ENCODE results near the gene ACP7. TPM values are rescaled to one million over a fixed set of nuclear protein-coding genes. Genes with fewer than 3 reads are reported as not detected.

The ACP7 gene
- total RNA-seq, 4 donors from 2014 or later: not detected

- no peak for DNase-seq (ENCODE audit: extremely low spot score)
- Histone ChIP-seq H3K27me3 (no peaks in the 10 kb centered on the region), H3K9me3 (no peaks in the 10 kb centered on the region), H3K36me3 (no peaks in the 10 kb centered on the region), H3K27ac (replicated peaks in 1 of 4) (peak overlapping the region in 2 of 4 donors; percentile 26 to 37), H3K4me3 (no peak overlapping the region), H3K4me1 (peaks cover 19 to 71% (median 60%) of the 10 kb centered on the region in 4 donors)
- WGBS: 97% methylated on average over 12 of the region's 20 CpGs
- intact Hi-C loops (cut with DNase I): no loop called here
- TF ChIP-seq CTCF (IDR thresholded peaks at IDR 0.05) (no peak), POLR2A (IDR thresholded peaks at IDR 0.05; ENCODE audit: low read depth) (no peak), EP300 (IDR thresholded peaks at IDR 0.05) (no peak), POLR2AphosphoS5 (IDR thresholded peaks at IDR 0.05) (no peak)
Measured at GRCh38 chr19:39138221-39139211, 54.3 kb downstream of the ACP7 start.

DNA sequence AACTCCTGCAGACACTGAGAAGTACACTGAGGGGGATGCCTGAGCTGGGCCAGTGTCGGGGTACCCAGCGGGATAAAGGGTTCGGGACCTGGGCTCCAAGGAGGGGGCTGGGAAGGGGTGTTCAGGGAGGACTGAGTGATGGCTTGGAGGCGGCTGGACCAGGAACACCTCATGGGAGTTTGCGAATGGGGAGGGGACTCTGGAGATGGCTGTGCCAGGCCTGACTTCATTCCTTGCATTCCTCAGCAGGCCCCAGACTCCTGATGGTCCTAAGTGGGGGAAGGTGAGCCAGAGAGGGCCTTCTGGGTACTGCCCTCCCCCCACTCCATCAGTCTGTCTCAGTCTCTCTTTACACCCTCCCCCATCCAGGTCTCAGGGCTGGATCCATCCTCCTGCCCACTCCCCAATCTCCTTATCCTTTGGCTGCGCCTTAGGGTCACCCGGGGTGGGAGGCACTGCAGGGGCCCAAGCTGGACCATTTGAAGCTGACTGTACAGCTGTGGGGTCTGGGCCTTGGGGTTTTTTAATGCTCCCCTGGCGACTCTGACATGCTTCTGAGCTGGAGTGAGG is 55.2 kb downstream of the ACP7 start:
- 70% methylated on average over 8 of the region's 8 CpGs for WGBS
- intact Hi-C loops (cut with DNase I): no loop called here
- peaks cover 18 to 71% (median 61%) of the 10 kb centered on the region in 4 donors for H3K4me1 ChIP-seq
- H3K9me3 ChIP-seq: no peaks in the 10 kb centered on the region
- H3K27me3 ChIP-seq: no peaks in the 10 kb centered on the region
- no peak for DNase-seq (ENCODE audit: extremely low spot score)
- no peaks in the 10 kb centered on the region for H3K36me3 ChIP-seq
- TF ChIP-seq CTCF (IDR thresholded peaks at IDR 0.05) (no peak), EP300 (IDR thresholded peaks at IDR 0.05) (no peak), POLR2AphosphoS5 (IDR thresholded peaks at IDR 0.05) (no peak), POLR2A (IDR thresholded peaks at IDR 0.05; ENCODE audit: low read depth) (no peak)
- no peak overlapping the region for H3K4me3 ChIP-seq
- peak overlapping the region in 2 of 4 donors; percentile 6 to 37 for H3K27ac ChIP-seq (replicated peaks in 1 of 4)

DNA sequence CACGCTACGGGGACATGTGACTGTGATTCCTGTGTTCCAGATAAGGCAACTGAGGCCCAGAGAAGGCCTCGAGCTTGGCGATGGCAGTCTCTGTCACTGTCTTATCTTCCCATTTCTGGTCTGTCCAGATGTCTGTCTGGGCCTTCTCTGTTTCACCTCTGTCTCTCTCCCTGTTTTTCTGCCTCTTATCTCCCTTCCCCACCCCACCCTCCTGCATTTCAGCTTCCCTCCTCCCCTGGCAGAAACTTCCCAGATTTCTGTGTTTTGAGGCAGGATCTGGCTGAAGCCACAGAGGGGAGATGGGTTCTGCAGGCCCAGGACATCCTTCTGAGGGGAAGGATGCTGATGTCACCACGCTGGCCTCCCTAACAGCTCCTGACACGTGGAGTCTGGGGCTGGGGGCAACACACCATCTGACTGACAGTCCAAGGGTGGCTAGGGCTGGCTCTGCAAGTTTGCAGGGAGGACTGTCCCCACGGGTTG is 55.8 kb downstream of the ACP7 start:
- DNase-seq (ENCODE audit: extremely low spot score): no peak
- Histone ChIP-seq H3K27ac (replicated peaks in 1 of 4) (peak overlapping the region in 2 of 4 donors; percentile 23 to 37), H3K4me1 (peaks cover 24 to 76% (median 67%) of the 10 kb centered on the region in 4 donors), H3K27me3 (no peaks in the 10 kb centered on the region), H3K4me3 (no peak overlapping the region), H3K36me3 (no peaks in the 10 kb centered on the region), H3K9me3 (no peaks in the 10 kb centered on the region)
- intact Hi-C loops (cut with DNase I): no loop called here
- 42% methylated on average over 7 of the region's 7 CpGs for WGBS
- TF ChIP-seq POLR2A (IDR thresholded peaks at IDR 0.05; ENCODE audit: low read depth) (no peak), EP300 (IDR thresholded peaks at IDR 0.05) (no peak), CTCF (IDR thresholded peaks at IDR 0.05) (no peak), POLR2AphosphoS5 (IDR thresholded peaks at IDR 0.05) (no peak)

- no peak for TF ChIP-seq POLR2A (IDR thresholded peaks at IDR 0.05; ENCODE audit: low read depth)
- TF ChIP-seq POLR2AphosphoS5 (IDR thresholded peaks at IDR 0.05): no peak
- no peak for TF ChIP-seq EP300 (IDR thresholded peaks at IDR 0.05)
- TF ChIP-seq CTCF (IDR thresholded peaks at IDR 0.05): no peak
- Histone ChIP-seq H3K4me1 (peaks cover 30 to 82% (median 72%) of the 10 kb centered on the region in 4 donors), H3K9me3 (no peaks in the 10 kb centered on the region), H3K4me3 (no peak overlapping the region), H3K27ac (replicated peaks in 1 of 4) (peak overlapping the region in 1 of 4 donors; percentile 23), H3K36me3 (no peaks in the 10 kb centered on the region), H3K27me3 (no peaks in the 10 kb centered on the region)
- no peak for DNase-seq (ENCODE audit: extremely low spot score)
- 81% methylated on average over 1 of the region's 5 CpGs for WGBS
- intact Hi-C loops (cut with DNase I): no loop called here
Measured at GRCh38 chr19:39140594-39140993, 56.4 kb downstream of the ACP7 start.

Measured in esophagus muscularis mucosa (tissue), 4 donors.